Rectal smooth muscle tissue (tissue), 1 donor: ENCODE results near the gene PTGR3.

Source experiments
- H3K27ac ChIP-seq: one replicate; pipeline ENCODE4 v1.7.0; 2013; ENCODE audit warnings: low read depth, low read length, inconsistent platforms
- H3K27me3 ChIP-seq: one replicate; pipeline ENCODE4 v1.7.0; 2013; ENCODE audit warnings: low read length; ENCODE audit not compliant: control insufficient read depth, insufficient read depth
- H3K36me3 ChIP-seq: one replicate; pipeline ENCODE4 v1.7.0; 2013; ENCODE audit warnings: low read length; ENCODE audit not compliant: control insufficient read depth, insufficient read depth
- H3K4me1 ChIP-seq: one replicate; pipeline ENCODE4 v1.7.0; 2013; ENCODE audit warnings: low read length; ENCODE audit not compliant: control insufficient read depth, insufficient read depth
- H3K4me3 ChIP-seq: one replicate; pipeline ENCODE4 v1.7.0; 2013; ENCODE audit warnings: low read length
- H3K9ac ChIP-seq: one replicate; pipeline ENCODE4 v1.7.0; 2013; ENCODE audit warnings: low read length

The PTGR3 gene

GRCh38 chr18:75247611-75248421 is 38.9 kb upstream of the PTGR3 start:
- no peak overlapping the region for H3K9ac ChIP-seq
- H3K27me3 ChIP-seq, result no peaks in the 10 kb centered on the region
- peak overlapping the region; percentile 57 for H3K4me3 ChIP-seq
- H3K36me3 ChIP-seq, result no peaks in the 10 kb centered on the region
- peaks cover 7% of the 10 kb centered on the region for H3K4me1 ChIP-seq
- peak overlapping the region; percentile 72 for H3K27ac ChIP-seq

- Histone ChIP-seq H3K27ac (peak overlapping the region; percentile 72), H3K36me3 (no peaks in the 10 kb centered on the region), H3K4me3 (peak overlapping the region; percentile 57), H3K27me3 (no peaks in the 10 kb centered on the region), H3K4me1 (peaks cover 7% of the 10 kb centered on the region), H3K9ac (no peak overlapping the region)
Measured at GRCh38 chr18:75246721-75247610, 38.0 kb upstream of the PTGR3 start.

GRCh38 chr18:75244351-75245313 is 35.7 kb upstream of the PTGR3 start:
- H3K27me3 ChIP-seq, result no peaks in the 10 kb centered on the region
- no peak overlapping the region for H3K4me3 ChIP-seq
- H3K36me3 ChIP-seq, result no peaks in the 10 kb centered on the region
- peaks cover 7% of the 10 kb centered on the region for H3K4me1 ChIP-seq
- H3K9ac ChIP-seq, result no peak overlapping the region
- no peak overlapping the region for H3K27ac ChIP-seq

GRCh38 chr18:75241705-75242104 is 32.8 kb upstream of the PTGR3 start:
- H3K4me1 ChIP-seq, result no peaks in the 10 kb centered on the region
- no peak overlapping the region for H3K9ac ChIP-seq
- no peak overlapping the region for H3K4me3 ChIP-seq
- H3K27me3 ChIP-seq, result no peaks in the 10 kb centered on the region
- H3K36me3 ChIP-seq, result peaks cover 2% of the 10 kb centered on the region
- H3K27ac ChIP-seq, result no peak overlapping the region

- H3K27me3 ChIP-seq, result no peaks in the 10 kb centered on the region
- H3K9ac ChIP-seq, result no peak overlapping the region
- peaks cover 2% of the 10 kb centered on the region for H3K36me3 ChIP-seq
- H3K4me1 ChIP-seq, result no peaks in the 10 kb centered on the region
- H3K27ac ChIP-seq, result no peak overlapping the region
- no peak overlapping the region for H3K4me3 ChIP-seq
Measured at GRCh38 chr18:75240433-75240832, 31.5 kb upstream of the PTGR3 start.

- no peaks in the 10 kb centered on the region for H3K4me1 ChIP-seq
- no peak overlapping the region for H3K27ac ChIP-seq
- H3K36me3 ChIP-seq, result peaks cover 2% of the 10 kb centered on the region
- no peak overlapping the region for H3K4me3 ChIP-seq
- no peak overlapping the region for H3K9ac ChIP-seq
- no peaks in the 10 kb centered on the region for H3K27me3 ChIP-seq
Measured at GRCh38 chr18:75238786-75239185, 29.8 kb upstream of the PTGR3 start.

GRCh38 chr18:75238100-75238499 is 29.2 kb upstream of the PTGR3 start:
- Histone ChIP-seq H3K4me1 (no peaks in the 10 kb centered on the region), H3K36me3 (peaks cover 2% of the 10 kb centered on the region), H3K27me3 (no peaks in the 10 kb centered on the region), H3K4me3 (no peak overlapping the region), H3K9ac (no peak overlapping the region), H3K27ac (no peak overlapping the region)

- no peak overlapping the region for H3K4me3 ChIP-seq
- H3K4me1 ChIP-seq, result no peaks in the 10 kb centered on the region
- no peak overlapping the region for H3K27ac ChIP-seq
- no peak overlapping the region for H3K9ac ChIP-seq
- no peaks in the 10 kb centered on the region for H3K27me3 ChIP-seq
- H3K36me3 ChIP-seq, result peaks cover 2% of the 10 kb centered on the region
Measured at GRCh38 chr18:75235896-75236295, 27.0 kb upstream of the PTGR3 start.

- no peak overlapping the region for H3K9ac ChIP-seq
- no peaks in the 10 kb centered on the region for H3K4me1 ChIP-seq
- H3K4me3 ChIP-seq, result no peak overlapping the region
- H3K36me3 ChIP-seq, result peaks cover 2% of the 10 kb centered on the region
- no peaks in the 10 kb centered on the region for H3K27me3 ChIP-seq
- no peak overlapping the region for H3K27ac ChIP-seq
Measured at GRCh38 chr18:75234901-75235300, 26.0 kb upstream of the PTGR3 start.

- Histone ChIP-seq H3K27ac (no peak overlapping the region), H3K36me3 (no peaks in the 10 kb centered on the region), H3K9ac (no peak overlapping the region), H3K27me3 (no peaks in the 10 kb centered on the region), H3K4me1 (peaks cover 19% of the 10 kb centered on the region), H3K4me3 (no peak overlapping the region)
Measured at GRCh38 chr18:75231053-75231406, 22.1 kb upstream of the PTGR3 start.

- no peak overlapping the region for H3K27ac ChIP-seq
- no peak overlapping the region for H3K9ac ChIP-seq
- peaks cover 19% of the 10 kb centered on the region for H3K4me1 ChIP-seq
- H3K27me3 ChIP-seq, result no peaks in the 10 kb centered on the region
- H3K36me3 ChIP-seq, result no peaks in the 10 kb centered on the region
- H3K4me3 ChIP-seq, result no peak overlapping the region
Measured at GRCh38 chr18:75230163-75231052, 21.5 kb upstream of the PTGR3 start.
